SK-N-SH (cell line): ENCODE results near the gene STAT5B. TPM values are rescaled to one million over a fixed set of nuclear protein-coding genes. Genes with fewer than 3 reads are reported as not detected.
"Not testable (repeated sequence)": the region's sequence is repeated elsewhere in the genome, so short reads cannot be mapped to it uniquely, and the experiment has no call there.

ENCODE experiments used
- CTCF ChIA-PET: fragments of 300-600, 350-600 bp; formaldehyde crosslinking; extraction: SDS; loops from one replicate; lab custom pipeline; 2021; lab: Yijun Ruan, JAX
- POLR2A ChIA-PET: fragments of 350-600 bp; sonication (Branson Sonifier 250); formaldehyde crosslinking; extraction: SDS; loops from one replicate; lab custom pipeline; 2020; ENCODE audit warnings: antibody characterized with exemption, inconsistent platforms; lab: Yijun Ruan, JAX
- DNase-seq: peaks from one replicate; pipeline ENCODE4 v3.0.0; 2012
- H2AFZ ChIP-seq: fragments of 200-600 bp; sonication (generic); 2 replicates; pipeline ENCODE4 v1.8.1; 2016; ENCODE audit warnings: antibody characterized with exemption, mild to moderate bottlenecking, low read depth
- H3F3A ChIP-seq: fragments of 200-600 bp; sonication (generic); replicated peaks from 2 replicates; pipeline ENCODE3; 2016; ENCODE audit warnings: antibody characterized with exemption, mild to moderate bottlenecking; ENCODE audit not compliant: insufficient read depth
- H3K27ac ChIP-seq, 2 experiments: fragments of 200-500 bp in 1 of 2; fragments of 200-600 bp in 1 of 2; sonication (Bioruptor generic) in 1 of 2; sonication (generic), shearing (Covaris generic) in 1 of 2; 2 replicates each; pipeline versions ENCODE4 v1.5.1 to v1.6.1; 2014 to 2016; ENCODE audit warnings: low read depth in 2 of 2, inconsistent platforms in 1 of 2, low read length in 1 of 2, mild to moderate bottlenecking in 1 of 2, mixed read lengths in 1 of 2
- H3K27me3 ChIP-seq: fragments of 200-600 bp; sonication (generic), shearing (Covaris generic); 2 replicates; pipeline ENCODE4 v1.6.1; 2016; ENCODE audit warnings: mixed run types; ENCODE audit not compliant: insufficient read depth
- H3K36me3 ChIP-seq, 2 experiments: fragments of 200-500 bp in 1 of 2; fragments of 200-600 bp in 1 of 2; sonication (Bioruptor generic) in 1 of 2; sonication (generic) in 1 of 2; replicated peaks in 1 of 2; 2 replicates each; pipeline versions ENCODE3 to v1.5.1; 2014 to 2016; ENCODE audit warnings: low read length in 1 of 2, mild to moderate bottlenecking in 1 of 2; ENCODE audit not compliant: insufficient read depth in 2 of 2, control insufficient read depth in 1 of 2
- H3K4me1 ChIP-seq, 2 experiments: fragments of 200-500 bp in 1 of 2; fragments of 200-600 bp in 1 of 2; sonication (Bioruptor generic) in 1 of 2; sonication (generic), shearing (Covaris generic) in 1 of 2; 2 replicates each; pipeline versions ENCODE4 v1.5.1 to v1.6.1; 2014 to 2016; ENCODE audit warnings: low read depth in 1 of 2, low read length in 1 of 2, mixed run types in 1 of 2; ENCODE audit not compliant: insufficient read depth in 2 of 2, control insufficient read depth in 1 of 2
- H3K4me2 ChIP-seq: fragments of 200-600 bp; sonication (generic), shearing (Covaris generic); 2 replicates; pipeline ENCODE4 v1.6.1; 2017; ENCODE audit warnings: mixed run types
- H3K4me3 ChIP-seq, 2 experiments: fragments of 200-500 bp in 1 of 2; fragments of 200-600 bp in 1 of 2; sonication (Bioruptor generic) in 1 of 2; sonication (generic), shearing (Covaris generic) in 1 of 2; 2 replicates each; pipeline versions ENCODE4 v1.5.1 to v1.8.1; 2014 to 2016; ENCODE audit warnings: low read depth in 2 of 2, inconsistent platforms in 1 of 2, low read length in 1 of 2, mild to moderate bottlenecking in 1 of 2, mixed read lengths in 1 of 2, moderate library complexity in 1 of 2
- H3K79me2 ChIP-seq: fragments of 200-600 bp; sonication (generic); 2 replicates; pipeline ENCODE4 v1.8.1; 2017; ENCODE audit warnings: mild to moderate bottlenecking; ENCODE audit not compliant: insufficient read depth
- H3K9ac ChIP-seq: fragments of 200-600 bp; sonication (generic); 2 replicates; pipeline ENCODE4 v1.6.1; 2017; ENCODE audit warnings: mixed run types
- H3K9me2 ChIP-seq: fragments of 200-600 bp; sonication (generic); 2 replicates; pipeline ENCODE4 v1.6.1; 2017; ENCODE audit warnings: mixed run types
- H3K9me3 ChIP-seq: fragments of 200-600 bp; sonication (generic); 2 replicates; pipeline ENCODE4 v1.6.1; 2017; ENCODE audit warnings: mixed run types, mild to moderate bottlenecking, moderate library complexity
- H4K20me1 ChIP-seq: fragments of 200-600 bp; sonication (generic); 2 replicates; pipeline ENCODE4 v1.6.1; 2017; ENCODE audit warnings: mild to moderate bottlenecking, mixed run types; ENCODE audit not compliant: insufficient read depth
- CHD2 ChIP-seq: fragments of 150-350 bp; IDR thresholded peaks from 2 replicates; pipeline ENCODE4 v1.6.1; 2018; ENCODE audit warnings: low read length; ENCODE audit not compliant: partially characterized antibody
- EP300 ChIP-seq, 2 experiments: IDR thresholded peaks; 2 replicates each; pipeline versions ENCODE4 v1.4.0 to v1.6.1; 2012; ENCODE audit warnings: borderline replicate concordance in 1 of 2, low read depth in 1 of 2, low read length in 1 of 2
- FOSL2 ChIP-seq: IDR thresholded peaks from 2 replicates; pipeline ENCODE4 v1.4.0; 2012; ENCODE audit warnings: low read depth, mild to moderate bottlenecking, moderate library complexity, borderline replicate concordance
- FOXJ3 ChIP-seq: sonication (generic); formaldehyde crosslinking; IDR thresholded peaks from 2 replicates; pipeline ENCODE4 v1.5.1; 2020; ENCODE audit warnings: mild to moderate bottlenecking, missing genetic modification reagents
- GABPA ChIP-seq: IDR thresholded peaks from 2 replicates; pipeline ENCODE4 v1.4.0; 2012; ENCODE audit warnings: low read depth, mild to moderate bottlenecking
- JUND ChIP-seq: IDR thresholded peaks from 2 replicates; pipeline ENCODE4 v1.4.0; 2012
- POLR2AphosphoS5 ChIP-seq: IDR thresholded peaks from 2 replicates; pipeline ENCODE4 v1.6.1; 2012; ENCODE audit warnings: low read depth, low read length
- REST ChIP-seq: IDR thresholded peaks from 2 replicates; pipeline ENCODE4 v1.6.1; 2012; ENCODE audit warnings: mild to moderate bottlenecking, low read depth, low read length, moderate library complexity
- SMC3 ChIP-seq: IDR thresholded peaks from 2 replicates; pipeline ENCODE4 v1.6.1; 2012; ENCODE audit warnings: low read depth, low read length, improper control_type of control experiment
- TCF12 ChIP-seq: IDR thresholded peaks from 2 replicates; pipeline ENCODE4 v1.4.0; 2012
- USF1 ChIP-seq: IDR thresholded peaks from 2 replicates; pipeline ENCODE4 v1.4.0; 2012; ENCODE audit warnings: low read depth, borderline replicate concordance
- WGBS: methylation state at CpG from one replicate; pipeline ENCODE4 v1.1.6; 2017; ENCODE audit warnings: low lambda C conversion rate; 5-methylcytosine and 5-hydroxymethylcytosine counted together
- polyA plus RNA-seq, 3 experiments: library from polyadenylated mRNA; depleted of rRNA; stranded (reverse); fragments of >200 nt; gene quantifications; 2 replicates each; pipeline ENCODE4 v1.2.3, GENCODE V29; 2012
- TF ChIP-seq, protein P1 (sequence below): IDR thresholded peaks from 2 replicates; pipeline ENCODE4 v1.4.0; 2012; ENCODE audit warnings: low read depth
- TF ChIP-seq, protein P2 (sequence below): IDR thresholded peaks from 2 replicates; pipeline ENCODE4; 2012

The STAT5B gene
- polyA plus RNA-seq, 1 of the 3 experiments (the other 2 are of a cell fraction): 23.6 TPM

GRCh38 chr17:42241871-42242270 lies 34.3 kb downstream of the STAT5B start:
- no peak for DNase-seq
- 94% methylated on average over 1 of the region's 1 CpG for WGBS
- TF ChIP-seq EP300 (IDR thresholded peaks at IDR 0.05; ENCODE audit: borderline replicate concordance in 1 of 2, low read depth in 1 of 2, low read length in 1 of 2) (no peak), FOXJ3 (no peak), POLR2AphosphoS5 (no peak), REST (no peak), SMC3 (no peak), TCF12 (no peak), USF1 (no peak), CHD2 (no peak), JUND (no peak), FOSL2 (no peak), GABPA (no peak)
- TF ChIP-seq, protein P1, sequence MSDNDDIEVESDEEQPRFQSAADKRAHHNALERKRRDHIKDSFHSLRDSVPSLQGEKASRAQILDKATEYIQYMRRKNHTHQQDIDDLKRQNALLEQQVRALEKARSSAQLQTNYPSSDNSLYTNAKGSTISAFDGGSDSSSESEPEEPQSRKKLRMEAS: no peak
- TF ChIP-seq, protein P2, sequence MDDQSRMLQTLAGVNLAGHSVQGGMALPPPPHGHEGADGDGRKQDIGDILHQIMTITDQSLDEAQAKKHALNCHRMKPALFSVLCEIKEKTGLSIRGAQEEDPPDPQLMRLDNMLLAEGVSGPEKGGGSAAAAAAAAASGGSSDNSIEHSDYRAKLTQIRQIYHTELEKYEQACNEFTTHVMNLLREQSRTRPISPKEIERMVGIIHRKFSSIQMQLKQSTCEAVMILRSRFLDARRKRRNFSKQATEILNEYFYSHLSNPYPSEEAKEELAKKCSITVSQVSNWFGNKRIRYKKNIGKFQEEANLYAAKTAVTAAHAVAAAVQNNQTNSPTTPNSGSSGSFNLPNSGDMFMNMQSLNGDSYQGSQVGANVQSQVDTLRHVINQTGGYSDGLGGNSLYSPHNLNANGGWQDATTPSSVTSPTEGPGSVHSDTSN: no peak
- TF ChIP-seq, all 33 proteins: peak for 0
- Histone ChIP-seq H3K27ac (no peak overlapping the region), H3K27me3 (no peaks in the 10 kb centered on the region), H3K9me3 (no peaks in the 10 kb centered on the region), H4K20me1 (no peaks in the 10 kb centered on the region; the same call in 1 of the 2 replicates), H3F3A (peaks cover 3% of the 10 kb centered on the region), H3K79me2 (peaks cover 76% of the 10 kb centered on the region), H3K4me2 (no peak overlapping the region), H2AFZ (no peak overlapping the region), H3K4me1 (no peaks in the 10 kb centered on the region), H3K4me3 (no peak overlapping the region), H3K36me3 (peaks cover 0 to 6% of the 10 kb centered on the region in 2 experiments), H3K9me2 (no peaks in the 10 kb centered on the region), H3K9ac (no peak overlapping the region)
- POLR2A ChIA-PET: no interaction called here
- CTCF ChIA-PET: no interaction called here

- CTCF ChIA-PET: interaction anchor here (0.8 to 2.1 kb wide), 3 partner anchors 11 to 277 kb away, joined by 3 to 6 read pairs (median 3); no protein-coding TSS in a partner anchor
- H3K36me3 ChIP-seq, H3K9me2 ChIP-seq, DNase-seq, H3K9ac ChIP-seq, H3K27ac ChIP-seq, H3K9me3 ChIP-seq, H3K4me2 ChIP-seq, H2AFZ ChIP-seq, POLR2A ChIA-PET, H3K4me1 ChIP-seq, H3K27me3 ChIP-seq, H4K20me1 ChIP-seq, H3K4me3 ChIP-seq, H3F3A ChIP-seq: not testable (repeated sequence)
- WGBS: 89% methylated on average over 4 of the region's 4 CpGs
- peaks cover 78% of the 10 kb centered on the region for H3K79me2 ChIP-seq
Observed at GRCh38 chr17:42240863-42241262, 35.3 kb downstream of the STAT5B start.
